SK-N-DZ (cell line): ENCODE results near the gene EDEM3.
A peak's percentile ranks its signal among the peaks of the same experiment; 100 is the strongest.
"Not testable (repeated sequence)": the region's sequence is repeated elsewhere in the genome, so short reads cannot be mapped to it uniquely, and the experiment has no call there.

ENCODE experiments used
- DNase-seq: peaks from one replicate; pipeline ENCODE4 v3.0.0-alpha.2; 2015; ENCODE audit warnings: low spot score

EDEM3 gene

GRCh38 chr1:184770181-184770979 lies 15.7 kb upstream of the EDEM3 start:
- DNase-seq, result no peak

- no peak for DNase-seq
These were observed 14.6 kb upstream of the EDEM3 start for GRCh38 chr1:184769241-184769640.

- DNase-seq, result no peak
These were observed 13.8 kb upstream of the EDEM3 start for GRCh38 chr1:184768467-184768866.

- no peak for DNase-seq
These were observed 12.9 kb upstream of the EDEM3 start for GRCh38 chr1:184767591-184767990.

GRCh38 chr1:184764483-184764882 lies 9.8 kb upstream of the EDEM3 start:
- DNase-seq, result no peak

- DNase-seq, result not testable (repeated sequence)
These were observed 8.9 kb upstream of the EDEM3 start for GRCh38 chr1:184763520-184763919.

GRCh38 chr1:184761969-184762485 lies 7.4 kb upstream of the EDEM3 start:
- no peak for DNase-seq

- DNase-seq, result no peak
These were observed 5.0 kb upstream of the EDEM3 start for GRCh38 chr1:184759651-184760050.

- no peak for DNase-seq
These were observed 4.5 kb upstream of the EDEM3 start for GRCh38 chr1:184759112-184759511.

- DNase-seq, result no peak
These were observed 3.2 kb upstream of the EDEM3 start for GRCh38 chr1:184757891-184758290.

GRCh38 chr1:184757406-184757805 lies 2.7 kb upstream of the EDEM3 start:
- DNase-seq, result no peak

- DNase-seq, result no peak
These were observed 788 bp upstream of the EDEM3 start for GRCh38 chr1:184755226-184756065.

- DNase-seq, result peak; percentile 57
These were observed 816 bp downstream of the EDEM3 start for GRCh38 chr1:184753608-184754475.

- no peak for DNase-seq
These were observed 1.5 kb downstream of the EDEM3 start for GRCh38 chr1:184753117-184753516.

- no peak for DNase-seq
These were observed 2.0 kb downstream of the EDEM3 start for GRCh38 chr1:184752656-184753055.

GRCh38 chr1:184748740-184749139 lies 5.9 kb downstream of the EDEM3 start:
- no peak for DNase-seq

GRCh38 chr1:184747089-184747955 lies 7.3 kb downstream of the EDEM3 start:
- DNase-seq, result no peak

GRCh38 chr1:184745929-184746638 lies 8.6 kb downstream of the EDEM3 start:
- peak; percentile 83 for DNase-seq

GRCh38 chr1:184745110-184745509 lies 9.5 kb downstream of the EDEM3 start:
- DNase-seq, result no peak
